ENCODE data around the gene BLNK.
A peak's percentile ranks its signal among the peaks of the same experiment; 100 is the strongest.

Gene BLNK

GRCh38 chr10:96271016-96271815 is at the start of gene BLNK:
Gene BLNK (minus strand): TSS chr10:96271569. CDS start chr10:96271398, 171 bp downstream.
- no peak for DNase-seq (ENCODE audit: low spot score)
- Histone ChIP-seq H3K27ac (peak within 1 kb of the TSS; percentile 10 to 50), H3K4me3 (peak within 1 kb of the TSS; percentile 12)
- TF ChIP-seq CTCF (IDR thresholded peaks at IDR 0.05) = no peak

- no peak for TF ChIP-seq CTCF (IDR thresholded peaks at IDR 0.05)
- no peak overlapping the region for H3K27ac ChIP-seq
Measured at GRCh38 chr10:96319754-96320474, 48.5 kb upstream of the BLNK start.

GRCh38 chr10:96317067-96317833 is 45.9 kb upstream of the BLNK start:
- H3K27ac ChIP-seq = no peak overlapping the region
- TF ChIP-seq CTCF (IDR thresholded peaks at IDR 0.05) = no peak
- H3K4me3 ChIP-seq = no peak overlapping the region
- DNase-seq (ENCODE audit: low spot score) = no peak

More at GRCh38 chr10:96319754-96320474, 48.5 kb upstream of the BLNK start:
- H3K4me3 ChIP-seq = no peak overlapping the region
- DNase-seq (ENCODE audit: low spot score) = no peak

GRCh38 chr10:96313344-96313743 is 42.0 kb upstream of the BLNK start:
- TF ChIP-seq CTCF (IDR thresholded peaks at IDR 0.05) = no peak
- no peak overlapping the region for H3K4me3 ChIP-seq
- DNase-seq (ENCODE audit: low spot score) = no peak
- H3K27ac ChIP-seq = no peak overlapping the region

GRCh38 chr10:96311180-96311715 is 39.9 kb upstream of the BLNK start:
- no peak overlapping the region for H3K4me3 ChIP-seq
- TF ChIP-seq CTCF (IDR thresholded peaks at IDR 0.05) = no peak
- H3K27ac ChIP-seq = no peak overlapping the region
- no peak for DNase-seq (ENCODE audit: low spot score)

GRCh38 chr10:96310321-96310669 is 38.9 kb upstream of the BLNK start:
- no peak for TF ChIP-seq CTCF (IDR thresholded peaks at IDR 0.05)
- Histone ChIP-seq H3K4me3 (no peak overlapping the region), H3K27ac (no peak overlapping the region)
- no peak for DNase-seq (ENCODE audit: low spot score)

Measured in coronary artery (tissue), 2 donors.